ENCODE results near the gene ANKRD52.

Gene ANKRD52

GRCh38 chr12:56206452-56207166 is 51.6 kb downstream of the ANKRD52 start:
- Histone ChIP-seq H3K79me2 (ENCODE audit: control insufficient read depth, low read length) (no peaks in the 10 kb centered on the region), H3K4me3 (ENCODE audit: low read length) (no peak overlapping the region), H3K9me3 (ENCODE audit: control insufficient read depth, insufficient read depth, low read length) (no peaks in the 10 kb centered on the region), H3K36me3 (ENCODE audit: control insufficient read depth, low read length) (peaks cover 55% of the 10 kb centered on the region), H3K27me3 (ENCODE audit: control insufficient read depth, low read length) (no peaks in the 10 kb centered on the region), H3F3A (ENCODE audit: control insufficient read depth, insufficient read depth) (peaks cover 8% of the 10 kb centered on the region), H3K4me1 (ENCODE audit: control insufficient read depth, low read length) (peaks cover 38% of the 10 kb centered on the region), H3K9me2 (replicated peaks; ENCODE audit: control insufficient read depth, low read length) (no peaks in the 10 kb centered on the region), H4K20me1 (ENCODE audit: control insufficient read depth, insufficient read depth, low read depth, low read length) (no peaks in the 10 kb centered on the region), H3K27ac (ENCODE audit: low read depth, low read length) (peak overlapping the region; percentile 40; the same call in 1 of the 2 replicates), H3K4me2 (ENCODE audit: low read length) (no peak overlapping the region)
- TF ChIP-seq CTCF (IDR thresholded peaks at IDR 0.05; ENCODE audit: low read depth, low read length, poor library complexity, severe bottlenecking): peak; percentile 77
- TF ChIP-seq EZH2phosphoT487 (IDR thresholded peaks at IDR 0.05; ENCODE audit: borderline replicate concordance, low read length): no peak

DNA sequence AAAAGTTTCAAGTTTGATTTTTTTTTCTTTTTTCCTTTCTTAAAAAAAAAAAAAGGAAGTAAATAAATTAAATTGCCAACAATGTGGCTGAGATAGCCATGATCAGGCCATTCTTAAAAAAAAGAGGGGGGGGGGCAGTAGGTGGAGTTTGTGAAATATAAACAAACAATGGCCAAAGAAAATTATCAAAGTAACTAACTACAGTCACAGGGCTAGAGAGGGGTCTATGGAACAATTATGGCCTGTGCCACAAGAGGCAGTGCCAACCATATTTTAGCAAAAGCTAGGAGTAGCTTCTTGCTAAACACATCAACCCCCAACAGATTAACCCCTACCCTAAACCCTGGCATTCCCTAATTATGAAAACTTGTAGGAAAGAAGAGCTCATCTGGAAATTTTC is 52.7 kb downstream of the ANKRD52 start:
- Histone ChIP-seq H3F3A (ENCODE audit: control insufficient read depth, insufficient read depth) (peaks cover 8% of the 10 kb centered on the region), H3K4me2 (ENCODE audit: low read length) (no peak overlapping the region), H3K4me1 (ENCODE audit: control insufficient read depth, low read length) (peaks cover 35% of the 10 kb centered on the region), H3K9me3 (ENCODE audit: control insufficient read depth, insufficient read depth, low read length) (no peaks in the 10 kb centered on the region), H3K4me3 (ENCODE audit: low read length) (no peak overlapping the region), H3K27me3 (ENCODE audit: control insufficient read depth, low read length) (no peaks in the 10 kb centered on the region), H3K79me2 (ENCODE audit: control insufficient read depth, low read length) (no peaks in the 10 kb centered on the region), H4K20me1 (ENCODE audit: control insufficient read depth, insufficient read depth, low read depth, low read length) (no peaks in the 10 kb centered on the region), H3K9me2 (replicated peaks; ENCODE audit: control insufficient read depth, low read length) (no peaks in the 10 kb centered on the region), H3K36me3 (ENCODE audit: control insufficient read depth, low read length) (peaks cover 47% of the 10 kb centered on the region), H3K27ac (ENCODE audit: low read depth, low read length) (no peak overlapping the region)
- TF ChIP-seq EZH2phosphoT487 (IDR thresholded peaks at IDR 0.05; ENCODE audit: borderline replicate concordance, low read length) (no peak), CTCF (IDR thresholded peaks at IDR 0.05; ENCODE audit: low read depth, low read length, poor library complexity, severe bottlenecking) (peak; percentile 28)

- Histone ChIP-seq H3F3A (ENCODE audit: control insufficient read depth, insufficient read depth) (peaks cover 8% of the 10 kb centered on the region), H3K27ac (ENCODE audit: low read depth, low read length) (no peak overlapping the region), H3K36me3 (ENCODE audit: control insufficient read depth, low read length) (peaks cover 38% of the 10 kb centered on the region), H3K9me2 (replicated peaks; ENCODE audit: control insufficient read depth, low read length) (no peaks in the 10 kb centered on the region), H3K4me2 (ENCODE audit: low read length) (no peak overlapping the region), H3K9me3 (ENCODE audit: control insufficient read depth, insufficient read depth, low read length) (no peaks in the 10 kb centered on the region), H3K79me2 (ENCODE audit: control insufficient read depth, low read length) (no peaks in the 10 kb centered on the region), H4K20me1 (ENCODE audit: control insufficient read depth, insufficient read depth, low read depth, low read length) (no peaks in the 10 kb centered on the region), H3K27me3 (ENCODE audit: control insufficient read depth, low read length) (no peaks in the 10 kb centered on the region), H3K4me3 (ENCODE audit: low read length) (no peak overlapping the region), H3K4me1 (ENCODE audit: control insufficient read depth, low read length) (peaks cover 26% of the 10 kb centered on the region)
- TF ChIP-seq CTCF (IDR thresholded peaks at IDR 0.05; ENCODE audit: low read depth, low read length, poor library complexity, severe bottlenecking) (no peak), EZH2phosphoT487 (IDR thresholded peaks at IDR 0.05; ENCODE audit: borderline replicate concordance, low read length) (no peak)
Observed at GRCh38 chr12:56204275-56204674, 53.9 kb downstream of the ANKRD52 start.

All from DOHH2 (cell line).